ENCODE results near the gene HMG20A. TPM values are rescaled to one million over a fixed set of nuclear protein-coding genes. Genes with fewer than 3 reads are reported as not detected.

Gene HMG20A
- total RNA-seq, 1 experiment from 2014 or later = 24.4 TPM

Other genes starting within 250 kb of the HMG20A start
- 11.7 and 15.0 TPM in 2 replicates for gene PEAK1, start 784 bp upstream of the HMG20A start, total RNA-seq (2014; rRNA removed)
- gene LINGO1, start 212.0 kb downstream of the HMG20A start, total RNA-seq (2014; rRNA removed) = not detected in 2 replicates